Tibial artery (tissue), 4 donors: Measurements from ENCODE around the gene SMYD3.

Experiments
- DNase-seq, 2 donors: peaks; one replicate each; pipeline ENCODE4 v3.0.0-alpha.2; 2019
- H3K27ac ChIP-seq, 2 donors: fragments of 200-600 bp; sonication (generic) in 1 of 2; 1 replicate in 1 of 2; 2 replicates in 1 of 2; pipeline ENCODE4 v1.5.1; 2018 to 2019; ENCODE audit warnings: mild to moderate bottlenecking in 1 of 2
- H3K27me3 ChIP-seq, 2 donors: fragments of 200-600 bp; sonication (generic) in 1 of 2; one replicate each; pipeline versions ENCODE4 v1.5.1 to v1.6.0; 2016 to 2019
- H3K36me3 ChIP-seq, 3 donors: fragments of 200-600 bp; sonication (generic) in 2 of 3; one replicate each; pipeline ENCODE4 v1.5.1; 2016 to 2019; ENCODE audit warnings: mild to moderate bottlenecking in 2 of 3
- H3K4me1 ChIP-seq, 4 donors: fragments of 200-600 bp; sonication (generic) in 2 of 4; 1 replicate in 3 of 4; 2 replicates in 1 of 4; pipeline ENCODE4 v1.5.1; 2016 to 2019
- H3K4me3 ChIP-seq, 2 donors: fragments of 200-600 bp; sonication (generic) in 1 of 2; 1 replicate in 1 of 2; 2 replicates in 1 of 2; pipeline ENCODE4 v1.5.1; 2018 to 2019; ENCODE audit warnings: mild to moderate bottlenecking in 2 of 2
- H3K9me3 ChIP-seq, 3 donors: fragments of 200-600 bp; sonication (generic) in 1 of 3; one replicate each; pipeline ENCODE4 v1.5.1; 2016 to 2019
- CTCF ChIP-seq, 2 experiments: fragments of 200-600 bp in 1 of 2; fragments of 450-650 bp in 1 of 2; IDR thresholded peaks; one replicate each; pipeline ENCODE4 v1.5.1; 2017 to 2019; ENCODE audit warnings: antibody characterized with exemption in 2 of 2, mild to moderate bottlenecking in 1 of 2, moderate library complexity in 1 of 2
- intact Hi-C: fragments of 100-400 bp; cut with DNase I; formaldehyde crosslinking; loops from one replicate; pipeline ENCODE4 v1.15.0; 2023; ENCODE audit warnings: low total_unique reads

SMYD3 gene

DNA sequence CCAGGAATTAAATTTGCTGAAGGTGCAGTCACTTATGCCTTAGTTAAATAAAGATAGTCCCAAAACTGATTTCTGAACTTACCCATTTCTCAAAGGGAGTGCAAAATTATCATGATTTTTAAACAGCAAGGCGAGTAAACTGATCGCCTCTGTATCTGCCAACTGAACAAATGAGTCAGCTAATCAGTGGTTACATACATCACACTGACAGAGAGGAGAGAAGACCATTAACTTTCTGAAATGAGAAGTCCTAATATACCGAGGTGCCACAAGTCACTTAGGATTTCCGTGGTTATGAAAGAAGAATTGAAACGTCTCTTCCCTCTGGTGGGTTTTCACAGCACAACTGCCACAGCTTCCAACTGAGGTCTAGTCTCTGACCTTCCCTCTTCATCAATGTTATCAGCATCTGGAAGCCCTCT is 400.7 kb downstream of the SMYD3 start:
- Histone ChIP-seq H3K4me1 (no peaks in the 10 kb centered on the region), H3K27ac (no peak overlapping the region), H3K27me3 (no peaks in the 10 kb centered on the region), H3K9me3 (no peaks in the 10 kb centered on the region), H3K4me3 (no peak overlapping the region), H3K36me3 (no peaks in the 10 kb centered on the region)
- DNase-seq, result no peak
- intact Hi-C loops, result no loop called here
- no peak for TF ChIP-seq CTCF (IDR thresholded peaks at IDR 0.05)

DNA sequence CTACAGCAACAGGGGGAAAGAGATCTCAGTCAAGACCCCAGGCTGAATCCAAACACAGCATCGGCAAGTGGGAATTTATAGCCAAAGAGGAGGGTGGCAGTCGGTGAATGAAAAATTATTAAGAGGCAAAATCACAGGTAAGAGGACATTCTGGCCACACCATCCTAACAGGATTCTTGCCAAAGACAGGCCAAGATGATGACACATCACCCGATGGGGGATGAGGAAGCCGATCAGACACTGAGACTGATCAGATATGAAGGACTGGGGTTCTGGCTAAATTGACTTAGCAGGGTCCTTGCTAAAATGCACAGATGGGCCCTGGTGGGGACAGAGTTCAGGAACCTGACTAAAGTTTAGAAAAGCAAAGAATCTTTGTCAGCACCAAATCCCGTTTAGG is 402.2 kb downstream of the SMYD3 start:
- H3K27me3 ChIP-seq, result no peaks in the 10 kb centered on the region
- TF ChIP-seq CTCF (IDR thresholded peaks at IDR 0.05), result no peak
- no peaks in the 10 kb centered on the region for H3K36me3 ChIP-seq
- no peaks in the 10 kb centered on the region for H3K9me3 ChIP-seq
- intact Hi-C loops, result no loop called here
- H3K4me1 ChIP-seq, result no peaks in the 10 kb centered on the region
- no peak for DNase-seq
- H3K27ac ChIP-seq, result no peak overlapping the region
- no peak overlapping the region for H3K4me3 ChIP-seq

GRCh38 chr1:246099570-246099969 is 407.5 kb downstream of the SMYD3 start:
- Histone ChIP-seq H3K27me3 (no peaks in the 10 kb centered on the region), H3K9me3 (no peaks in the 10 kb centered on the region), H3K4me3 (no peak overlapping the region), H3K27ac (no peak overlapping the region), H3K36me3 (no peaks in the 10 kb centered on the region), H3K4me1 (no peaks in the 10 kb centered on the region)
- DNase-seq, result no peak
- no peak for TF ChIP-seq CTCF (IDR thresholded peaks at IDR 0.05)
- intact Hi-C loops, result no loop called here

DNA sequence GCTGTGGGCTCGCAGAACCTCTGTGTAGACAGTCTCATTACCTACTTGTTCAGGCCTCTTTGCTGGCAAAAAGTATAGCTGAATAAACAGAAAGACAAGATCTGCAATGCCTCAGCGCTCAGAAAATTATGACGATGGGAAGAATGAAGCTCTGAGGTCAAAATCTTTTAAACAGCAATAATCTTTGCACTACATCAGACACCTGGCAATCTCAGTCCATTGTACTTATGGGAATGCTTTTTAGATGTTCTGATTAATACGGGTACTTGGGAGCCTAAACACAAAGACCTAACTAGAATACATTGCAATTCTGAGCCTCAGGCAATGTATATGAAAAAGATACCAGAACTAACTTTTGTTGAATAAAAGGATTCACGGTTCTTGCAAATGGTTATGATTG is 410.7 kb downstream of the SMYD3 start:
- no peak overlapping the region for H3K4me3 ChIP-seq
- no peaks in the 10 kb centered on the region for H3K9me3 ChIP-seq
- no peaks in the 10 kb centered on the region for H3K36me3 ChIP-seq
- H3K4me1 ChIP-seq, result no peaks in the 10 kb centered on the region
- no peak for TF ChIP-seq CTCF (IDR thresholded peaks at IDR 0.05)
- H3K27ac ChIP-seq, result no peak overlapping the region
- no peak for DNase-seq
- intact Hi-C loops, result no loop called here
- no peaks in the 10 kb centered on the region for H3K27me3 ChIP-seq

DNA sequence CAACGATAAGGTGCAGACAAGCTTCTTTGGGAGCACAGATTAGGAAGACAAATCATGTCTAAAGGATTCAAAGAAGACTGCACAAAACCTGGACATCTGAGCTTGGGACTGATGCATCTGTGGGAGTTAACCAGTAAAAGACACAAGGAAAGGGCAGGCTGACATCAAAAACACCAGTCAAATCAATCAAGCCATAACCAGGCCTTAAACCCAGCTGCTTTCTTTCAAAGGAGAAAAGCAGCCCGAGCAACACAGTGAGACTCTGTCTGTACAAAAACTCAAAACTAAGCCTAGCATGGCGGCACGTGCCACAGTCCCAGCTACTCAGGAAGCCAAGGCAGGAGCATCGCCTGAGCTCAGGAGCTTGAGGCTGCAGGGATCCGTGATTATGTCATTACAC is 411.6 kb downstream of the SMYD3 start:
- TF ChIP-seq CTCF (IDR thresholded peaks at IDR 0.05), result no peak
- Histone ChIP-seq H3K4me1 (no peaks in the 10 kb centered on the region), H3K9me3 (no peaks in the 10 kb centered on the region), H3K4me3 (no peak overlapping the region), H3K36me3 (no peaks in the 10 kb centered on the region), H3K27ac (no peak overlapping the region), H3K27me3 (no peaks in the 10 kb centered on the region)
- intact Hi-C loops, result no loop called here
- no peak for DNase-seq

GRCh38 chr1:246093230-246093629 is 413.8 kb downstream of the SMYD3 start:
- Histone ChIP-seq H3K27ac (no peak overlapping the region), H3K9me3 (no peaks in the 10 kb centered on the region), H3K4me1 (no peaks in the 10 kb centered on the region), H3K36me3 (no peaks in the 10 kb centered on the region), H3K27me3 (no peaks in the 10 kb centered on the region), H3K4me3 (no peak overlapping the region)
- intact Hi-C loops, result no loop called here
- no peak for TF ChIP-seq CTCF (IDR thresholded peaks at IDR 0.05)
- DNase-seq, result no peak
